NCI-H1694 (cell line): ENCODE measurements around the gene AGTRAP.

ENCODE experiments used
- DNase-seq: peaks from one replicate; lab custom pipeline; 2025; lab: John Stamatoyannopoulos, UW

Gene AGTRAP

GRCh38 chr1:11800391-11800755, 64.4 kb downstream of the AGTRAP start:
- DNase-seq: no peak
